ENCODE data around the gene OSBPL5.

GRCh38 chr11:3074912-3075589 is 90.1 kb downstream of the OSBPL5 start:
- no peak for TF ChIP-seq POLR2AphosphoS5 (IDR thresholded peaks at IDR 0.05; ENCODE audit: low read depth, low read length)
- TF ChIP-seq TAF1 (IDR thresholded peaks at IDR 0.05; ENCODE audit: borderline replicate concordance, insufficient read depth, low read length) = no peak
- TF ChIP-seq SIN3A (IDR thresholded peaks at IDR 0.05; ENCODE audit: borderline replicate concordance, insufficient read depth, low read length) = no peak
- TF ChIP-seq REST (IDR thresholded peaks at IDR 0.05; ENCODE audit: insufficient read depth in 1 of 2, low read depth in 2 of 2, low read length in 2 of 2) = no peak

Data from PFSK-1 (cell line).